AG10803 (cell line): ENCODE data around the gene ELAVL3.
"Not testable (repeated sequence)": the region's sequence is repeated elsewhere in the genome, so short reads cannot be mapped to it uniquely, and the experiment has no call there.

ENCODE experiments used
- DNase-seq: peaks from one replicate; pipeline ENCODE4 v3.0.0; 2010; ENCODE audit warnings: low read depth
- H3K4me3 ChIP-seq: 2 replicates; pipeline ENCODE4 v1.5.1; 2011; ENCODE audit warnings: mild to moderate bottlenecking, low read length, control low read depth
- CTCF ChIP-seq: conservative IDR thresholded peaks from 2 replicates; pipeline ENCODE4 v1.5.1; 2011; ENCODE audit warnings: mild to moderate bottlenecking, low read length, control low read depth, inconsistent platforms

Gene ELAVL3

GRCh38 chr19:11479898-11480714 is 740 bp downstream of the ELAVL3 start:
- H3K4me3 ChIP-seq: no peak overlapping the region
- no peak for TF ChIP-seq CTCF
- no peak for DNase-seq

GRCh38 chr19:11479090-11479897 is 1.6 kb downstream of the ELAVL3 start:
- no peak for DNase-seq
- H3K4me3 ChIP-seq: no peak overlapping the region
- no peak for TF ChIP-seq CTCF

GRCh38 chr19:11478167-11479089 is 2.4 kb downstream of the ELAVL3 start:
- no peak overlapping the region for H3K4me3 ChIP-seq
- TF ChIP-seq CTCF: no peak
- no peak for DNase-seq

- H3K4me3 ChIP-seq: no peak overlapping the region
- TF ChIP-seq CTCF: no peak
- no peak for DNase-seq
These were observed 5.0 kb downstream of the ELAVL3 start for GRCh38 chr19:11475861-11476260.

- not testable (repeated sequence) for DNase-seq, H3K4me3 ChIP-seq
These were observed 5.5 kb downstream of the ELAVL3 start for GRCh38 chr19:11475343-11475742.

GRCh38 chr19:11473725-11474124 is 7.1 kb downstream of the ELAVL3 start:
- H3K4me3 ChIP-seq: no peak overlapping the region
- no peak for DNase-seq
- no peak for TF ChIP-seq CTCF

- DNase-seq, H3K4me3 ChIP-seq: not testable (repeated sequence)
These were observed 12.5 kb downstream of the ELAVL3 start for GRCh38 chr19:11468266-11468845.
